ENCODE data around the gene AGMO. TPM values are rescaled to one million over a fixed set of nuclear protein-coding genes. Genes with fewer than 3 reads are reported as not detected.

The AGMO gene
- total and polyA plus RNA-seq, 2 donors: 0.37 to 0.57 TPM

GRCh38 chr7:15503603-15504290 is 58.1 kb downstream of the AGMO start:
- DNase-seq (ENCODE audit: low read depth in 6 of 9, low spot score in 9 of 9): no peak
- no peaks in the 10 kb centered on the region for H3K9me3 ChIP-seq (ENCODE audit: control insufficient read depth in 2 of 2, insufficient read depth in 1 of 2, low read length in 1 of 2)
- no peak overlapping the region for H3K27ac ChIP-seq (ENCODE audit: low read depth in 1 of 2, low read length in 1 of 2)
- H3K36me3 ChIP-seq (ENCODE audit: control insufficient read depth in 2 of 2, insufficient read depth in 2 of 2, low read length in 1 of 2): no peaks in the 10 kb centered on the region
- H3K4me1 ChIP-seq (ENCODE audit: control insufficient read depth in 2 of 2, insufficient read depth in 2 of 2, low read length in 2 of 2): no peaks in the 10 kb centered on the region
- 94% methylated on average over 3 of the region's 3 CpGs for WGBS
- H3K27me3 ChIP-seq (ENCODE audit: control insufficient read depth in 2 of 2, insufficient read depth in 1 of 2, low read length in 1 of 2): no peaks in the 10 kb centered on the region
- no peak overlapping the region for H3K4me3 ChIP-seq (ENCODE audit: low read length in 2 of 2)

DNA sequence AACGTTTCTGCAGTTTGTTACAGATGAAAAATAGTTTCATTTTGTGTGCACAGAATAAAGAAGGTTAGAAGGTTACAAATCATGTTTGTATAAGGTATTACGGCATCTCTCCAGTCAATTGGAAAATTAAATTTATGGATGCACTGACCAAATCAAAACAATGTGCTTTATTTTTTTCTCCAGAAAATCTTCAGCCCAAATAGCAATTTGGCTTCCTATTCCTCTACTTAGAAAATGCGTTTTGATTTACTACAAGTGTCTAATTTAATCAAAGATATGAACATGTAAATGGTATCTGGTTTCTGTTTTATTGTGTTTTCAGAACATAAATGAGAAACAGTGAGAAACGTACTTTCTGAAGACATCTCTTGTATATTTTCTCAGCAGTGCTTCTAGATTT is 63.4 kb downstream of the AGMO start:
- Histone ChIP-seq H3K27me3 (ENCODE audit: control insufficient read depth in 2 of 2, insufficient read depth in 1 of 2, low read length in 1 of 2) (no peaks in the 10 kb centered on the region), H3K4me1 (ENCODE audit: control insufficient read depth in 2 of 2, insufficient read depth in 2 of 2, low read length in 2 of 2) (no peaks in the 10 kb centered on the region), H3K36me3 (ENCODE audit: control insufficient read depth in 2 of 2, insufficient read depth in 2 of 2, low read length in 1 of 2) (no peaks in the 10 kb centered on the region), H3K9me3 (ENCODE audit: control insufficient read depth in 2 of 2, insufficient read depth in 1 of 2, low read length in 1 of 2) (no peaks in the 10 kb centered on the region), H3K4me3 (ENCODE audit: low read length in 2 of 2) (no peak overlapping the region), H3K27ac (ENCODE audit: low read depth in 1 of 2, low read length in 1 of 2) (no peak overlapping the region)
- WGBS: 88% methylated on average over 4 of the region's 4 CpGs
- no peak for DNase-seq (ENCODE audit: low read depth in 6 of 9, low spot score in 9 of 9)

- Histone ChIP-seq H3K36me3 (ENCODE audit: control insufficient read depth in 2 of 2, insufficient read depth in 2 of 2, low read length in 1 of 2) (no peaks in the 10 kb centered on the region), H3K4me3 (ENCODE audit: low read length in 2 of 2) (no peak overlapping the region), H3K27ac (ENCODE audit: low read depth in 1 of 2, low read length in 1 of 2) (no peak overlapping the region), H3K27me3 (ENCODE audit: control insufficient read depth in 2 of 2, insufficient read depth in 1 of 2, low read length in 1 of 2) (no peaks in the 10 kb centered on the region), H3K9me3 (ENCODE audit: control insufficient read depth in 2 of 2, insufficient read depth in 1 of 2, low read length in 1 of 2) (no peaks in the 10 kb centered on the region), H3K4me1 (ENCODE audit: control insufficient read depth in 2 of 2, insufficient read depth in 2 of 2, low read length in 2 of 2) (no peaks in the 10 kb centered on the region)
- 91% methylated on average over 2 of the region's 2 CpGs for WGBS
- DNase-seq (ENCODE audit: low read depth in 6 of 9, low spot score in 9 of 9): no peak
Observed at GRCh38 chr7:15495170-15495569, 66.6 kb downstream of the AGMO start.

GRCh38 chr7:15494711-15495110 is 67.1 kb downstream of the AGMO start:
- no peak for DNase-seq (ENCODE audit: low read depth in 6 of 9, low spot score in 9 of 9)
- no peaks in the 10 kb centered on the region for H3K36me3 ChIP-seq (ENCODE audit: control insufficient read depth in 2 of 2, insufficient read depth in 2 of 2, low read length in 1 of 2)
- no peaks in the 10 kb centered on the region for H3K4me1 ChIP-seq (ENCODE audit: control insufficient read depth in 2 of 2, insufficient read depth in 2 of 2, low read length in 2 of 2)
- over 99% methylated on average over 2 of the region's 2 CpGs for WGBS
- no peaks in the 10 kb centered on the region for H3K9me3 ChIP-seq (ENCODE audit: control insufficient read depth in 2 of 2, insufficient read depth in 1 of 2, low read length in 1 of 2)
- no peaks in the 10 kb centered on the region for H3K27me3 ChIP-seq (ENCODE audit: control insufficient read depth in 2 of 2, insufficient read depth in 1 of 2, low read length in 1 of 2)
- H3K27ac ChIP-seq (ENCODE audit: low read depth in 1 of 2, low read length in 1 of 2): no peak overlapping the region
- no peak overlapping the region for H3K4me3 ChIP-seq (ENCODE audit: low read length in 2 of 2)

DNA sequence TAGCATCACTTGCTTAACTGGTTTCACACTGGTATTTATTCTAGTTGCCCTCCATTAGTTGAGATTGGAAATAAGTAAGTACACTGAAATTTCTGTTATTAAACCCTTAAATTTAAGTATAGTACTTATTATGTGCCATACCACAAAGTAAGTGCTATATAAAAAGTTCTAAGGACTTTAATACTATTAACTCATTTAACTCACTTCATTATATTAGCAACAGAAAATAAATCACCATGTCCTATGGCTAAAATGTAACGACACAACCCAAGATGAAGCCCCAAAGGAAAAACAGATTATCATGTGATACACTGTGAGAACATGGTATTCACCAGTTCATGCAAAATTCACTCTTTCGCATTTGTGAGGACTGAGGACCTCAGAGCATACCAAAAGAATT is 70.5 kb downstream of the AGMO start:
- no peak overlapping the region for H3K4me3 ChIP-seq (ENCODE audit: low read length in 2 of 2)
- H3K27ac ChIP-seq (ENCODE audit: low read depth in 1 of 2, low read length in 1 of 2): no peak overlapping the region
- H3K36me3 ChIP-seq (ENCODE audit: control insufficient read depth in 2 of 2, insufficient read depth in 2 of 2, low read length in 1 of 2): no peaks in the 10 kb centered on the region
- no peaks in the 10 kb centered on the region for H3K9me3 ChIP-seq (ENCODE audit: control insufficient read depth in 2 of 2, insufficient read depth in 1 of 2, low read length in 1 of 2)
- WGBS: 96% methylated on average over 2 of the region's 2 CpGs
- DNase-seq (ENCODE audit: low read depth in 6 of 9, low spot score in 9 of 9): no peak
- no peaks in the 10 kb centered on the region for H3K27me3 ChIP-seq (ENCODE audit: control insufficient read depth in 2 of 2, insufficient read depth in 1 of 2, low read length in 1 of 2)
- H3K4me1 ChIP-seq (ENCODE audit: control insufficient read depth in 2 of 2, insufficient read depth in 2 of 2, low read length in 2 of 2): no peaks in the 10 kb centered on the region

GRCh38 chr7:15490291-15490690 is 71.5 kb downstream of the AGMO start:
- Histone ChIP-seq H3K9me3 (ENCODE audit: control insufficient read depth in 2 of 2, insufficient read depth in 1 of 2, low read length in 1 of 2) (no peaks in the 10 kb centered on the region), H3K27ac (ENCODE audit: low read depth in 1 of 2, low read length in 1 of 2) (no peak overlapping the region), H3K27me3 (ENCODE audit: control insufficient read depth in 2 of 2, insufficient read depth in 1 of 2, low read length in 1 of 2) (no peaks in the 10 kb centered on the region), H3K4me3 (ENCODE audit: low read length in 2 of 2) (no peak overlapping the region), H3K4me1 (ENCODE audit: control insufficient read depth in 2 of 2, insufficient read depth in 2 of 2, low read length in 2 of 2) (no peaks in the 10 kb centered on the region), H3K36me3 (ENCODE audit: control insufficient read depth in 2 of 2, insufficient read depth in 2 of 2, low read length in 1 of 2) (no peaks in the 10 kb centered on the region)
- WGBS: 97% methylated on average over 1 of the region's 1 CpG
- no peak for DNase-seq (ENCODE audit: low read depth in 6 of 9, low spot score in 9 of 9)

DNA sequence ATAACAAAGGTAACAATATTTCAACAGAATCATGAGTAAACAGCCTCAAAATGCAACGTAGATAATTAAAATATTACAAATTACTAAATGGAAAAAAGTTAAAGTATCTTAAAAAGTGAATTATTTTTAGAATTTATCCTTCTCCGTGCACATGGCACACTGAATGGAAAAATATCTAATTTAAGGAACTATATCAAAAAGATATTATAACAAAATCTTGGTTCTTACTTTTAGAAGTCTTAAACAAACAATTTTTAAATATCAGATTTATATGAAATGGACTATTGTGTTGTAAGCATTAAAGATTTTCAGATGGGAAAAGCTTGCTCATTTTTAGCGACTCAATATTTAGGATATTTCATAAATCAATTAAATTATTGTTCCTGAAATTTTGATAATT is 72.0 kb downstream of the AGMO start:
- H3K36me3 ChIP-seq (ENCODE audit: control insufficient read depth in 2 of 2, insufficient read depth in 2 of 2, low read length in 1 of 2): no peaks in the 10 kb centered on the region
- no peak overlapping the region for H3K4me3 ChIP-seq (ENCODE audit: low read length in 2 of 2)
- no peak for DNase-seq (ENCODE audit: low read depth in 6 of 9, low spot score in 9 of 9)
- H3K4me1 ChIP-seq (ENCODE audit: control insufficient read depth in 2 of 2, insufficient read depth in 2 of 2, low read length in 2 of 2): no peaks in the 10 kb centered on the region
- H3K27me3 ChIP-seq (ENCODE audit: control insufficient read depth in 2 of 2, insufficient read depth in 1 of 2, low read length in 1 of 2): no peaks in the 10 kb centered on the region
- 88% methylated on average over 3 of the region's 3 CpGs for WGBS
- H3K9me3 ChIP-seq (ENCODE audit: control insufficient read depth in 2 of 2, insufficient read depth in 1 of 2, low read length in 1 of 2): no peaks in the 10 kb centered on the region
- no peak overlapping the region for H3K27ac ChIP-seq (ENCODE audit: low read depth in 1 of 2, low read length in 1 of 2)

DNA sequence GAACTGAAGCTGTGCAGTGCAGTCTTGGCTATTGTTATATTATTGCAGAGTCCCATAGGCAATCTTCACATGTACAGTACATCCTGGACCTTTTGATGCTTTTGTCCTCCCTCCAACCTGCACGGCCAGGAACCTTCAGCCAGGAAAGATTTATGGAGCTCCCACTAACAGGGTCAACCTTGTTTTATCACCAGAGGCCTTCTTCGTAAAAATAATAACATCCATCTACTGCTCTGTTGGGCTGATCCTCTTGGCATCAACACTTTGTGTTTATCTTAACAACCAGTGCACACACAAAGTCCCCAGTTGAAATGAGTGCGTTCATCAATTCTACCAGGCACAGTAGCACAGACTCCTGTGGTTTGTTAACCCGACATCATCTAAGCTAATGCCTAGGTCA is 72.4 kb downstream of the AGMO start:
- H3K27me3 ChIP-seq (ENCODE audit: control insufficient read depth in 2 of 2, insufficient read depth in 1 of 2, low read length in 1 of 2): no peaks in the 10 kb centered on the region
- H3K27ac ChIP-seq (ENCODE audit: low read depth in 1 of 2, low read length in 1 of 2): no peak overlapping the region
- no peaks in the 10 kb centered on the region for H3K36me3 ChIP-seq (ENCODE audit: control insufficient read depth in 2 of 2, insufficient read depth in 2 of 2, low read length in 1 of 2)
- no peaks in the 10 kb centered on the region for H3K9me3 ChIP-seq (ENCODE audit: control insufficient read depth in 2 of 2, insufficient read depth in 1 of 2, low read length in 1 of 2)
- no peaks in the 10 kb centered on the region for H3K4me1 ChIP-seq (ENCODE audit: control insufficient read depth in 2 of 2, insufficient read depth in 2 of 2, low read length in 2 of 2)
- H3K4me3 ChIP-seq (ENCODE audit: low read length in 2 of 2): no peak overlapping the region
- no peak for DNase-seq (ENCODE audit: low read depth in 6 of 9, low spot score in 9 of 9)
- 90% methylated on average over 4 of the region's 4 CpGs for WGBS

- DNase-seq (ENCODE audit: low read depth in 6 of 9, low spot score in 9 of 9): no peak
- Histone ChIP-seq H3K4me3 (ENCODE audit: low read length in 2 of 2) (no peak overlapping the region), H3K27me3 (ENCODE audit: control insufficient read depth in 2 of 2, insufficient read depth in 1 of 2, low read length in 1 of 2) (no peaks in the 10 kb centered on the region), H3K9me3 (ENCODE audit: control insufficient read depth in 2 of 2, insufficient read depth in 1 of 2, low read length in 1 of 2) (no peaks in the 10 kb centered on the region), H3K27ac (ENCODE audit: low read depth in 1 of 2, low read length in 1 of 2) (no peak overlapping the region), H3K4me1 (ENCODE audit: control insufficient read depth in 2 of 2, insufficient read depth in 2 of 2, low read length in 2 of 2) (no peaks in the 10 kb centered on the region), H3K36me3 (ENCODE audit: control insufficient read depth in 2 of 2, insufficient read depth in 2 of 2, low read length in 1 of 2) (no peaks in the 10 kb centered on the region)
- WGBS: 93% methylated on average over 2 of the region's 2 CpGs
Observed at GRCh38 chr7:15488401-15488800, 73.4 kb downstream of the AGMO start.

All from thymus (tissue), 11 donors.